Cardiac fibroblast (primary cell): Measurements from ENCODE around the gene FAM89A.
"Not testable (repeated sequence)": the region's sequence is repeated elsewhere in the genome, so short reads cannot be mapped to it uniquely, and the experiment has no call there.

Source experiments
- DNase-seq, 2 donors: peaks; one replicate each; pipeline versions ENCODE4 v3.0.0 to v3.0.0-alpha.2; 2010; ENCODE audit warnings: low read depth in 2 of 2
- H3K4me3 ChIP-seq, 2 donors: replicated peaks in 1 of 2; 1 replicate in 1 of 2; 2 replicates in 1 of 2; pipeline ENCODE4 v1.5.1; 2011; ENCODE audit warnings: low read depth in 2 of 2, low read length in 2 of 2, mild to moderate bottlenecking in 2 of 2, moderate library complexity in 1 of 2
- CTCF ChIP-seq: IDR thresholded peaks from one replicate; pipeline ENCODE4 v1.5.1; 2011; ENCODE audit warnings: low read depth, mild to moderate bottlenecking, low read length, inconsistent platforms

Gene FAM89A

GRCh38 chr1:231032963-231033362 lies 7.1 kb downstream of the FAM89A start:
- no peak for DNase-seq
- no peak overlapping the region for H3K4me3 ChIP-seq
- TF ChIP-seq CTCF: no peak

DNA sequence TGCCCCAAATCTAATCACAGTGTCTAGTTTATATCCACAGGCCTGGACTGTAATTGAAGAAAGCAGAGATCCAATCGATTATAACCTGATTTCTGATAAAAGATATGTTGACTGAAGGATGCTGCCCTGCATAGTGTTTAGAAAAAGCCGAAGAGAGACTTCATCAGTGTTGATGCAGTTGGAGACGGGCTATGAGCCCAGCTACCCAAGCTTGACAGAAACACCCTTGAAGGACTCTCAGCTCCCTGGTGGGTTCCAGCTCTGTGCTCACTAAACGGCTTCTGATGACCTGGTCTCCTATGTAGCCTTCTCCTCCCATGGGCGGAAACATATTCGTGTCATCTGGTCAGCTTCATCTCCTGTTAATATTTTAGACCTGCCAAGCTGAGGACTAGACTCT lies 10.2 kb downstream of the FAM89A start:
- no peak for TF ChIP-seq CTCF
- H3K4me3 ChIP-seq: no peak overlapping the region
- DNase-seq: no peak

- not testable (repeated sequence) for H3K4me3 ChIP-seq, DNase-seq
Observed at GRCh38 chr1:231029247-231029646, 10.8 kb downstream of the FAM89A start.

- no peak for TF ChIP-seq CTCF
- H3K4me3 ChIP-seq: no peak overlapping the region
- no peak for DNase-seq
Observed at GRCh38 chr1:231028682-231029081, 11.4 kb downstream of the FAM89A start.

GRCh38 chr1:231027971-231028370 lies 12.1 kb downstream of the FAM89A start:
- no peak for TF ChIP-seq CTCF
- DNase-seq: no peak
- no peak overlapping the region for H3K4me3 ChIP-seq

- H3K4me3 ChIP-seq: no peak overlapping the region
- no peak for TF ChIP-seq CTCF
- DNase-seq: no peak
Observed at GRCh38 chr1:231027136-231027925, 12.7 kb downstream of the FAM89A start.

- DNase-seq: no peak
- TF ChIP-seq CTCF: no peak
- H3K4me3 ChIP-seq: no peak overlapping the region
Observed at GRCh38 chr1:231026576-231026975, 13.5 kb downstream of the FAM89A start.
